GM13977 (cell line): Measurements from ENCODE around the gene FHL2.

Source experiments
- DNase-seq: peaks from one replicate; pipeline ENCODE4 v3.0.0; 2012; ENCODE audit warnings: low spot score
- CTCF ChIP-seq: IDR thresholded peaks from 2 replicates; pipeline ENCODE4 v1.5.1; 2012; ENCODE audit warnings: mild to moderate bottlenecking, control low read depth; ENCODE audit not compliant: insufficient read depth; ENCODE audit errors: extremely low read depth, missing control alignments
- in situ Hi-C: fragments of 300-500 bp; cut with MboI; formaldehyde crosslinking; loops from one replicate; pipeline ENCODE4 v1.12.0; 2022; ENCODE audit warnings: low sequenced_read_pairs, low pct_unique_long_range_greater_than_20kb, mixed read lengths, inconsistent platforms; ENCODE audit not compliant: unreplicated experiment

FHL2 gene

DNA sequence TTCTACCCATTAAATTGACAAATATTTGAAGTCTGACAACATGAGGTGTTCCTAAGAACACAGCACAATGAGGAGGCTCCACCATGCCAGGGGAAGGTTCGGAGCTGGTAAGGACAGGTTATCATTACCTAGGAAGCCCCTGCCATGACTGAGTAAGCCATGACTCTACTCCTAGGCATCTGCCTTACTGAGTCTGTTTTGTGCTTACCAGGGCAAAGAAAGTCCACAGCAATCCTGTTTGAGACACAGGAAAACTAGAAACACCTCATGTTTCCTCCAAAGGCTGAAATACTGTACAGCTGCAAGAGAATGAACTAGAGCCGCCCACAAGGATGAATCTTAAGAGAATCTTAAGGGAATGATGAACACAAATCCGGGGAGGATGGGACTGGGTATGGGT is 80.9 kb downstream of the FHL2 start:
- TF ChIP-seq CTCF = no peak
- no peak for DNase-seq
- in situ Hi-C loops = no loop called here

GRCh38 chr2:105315314-105315713 is 83.5 kb downstream of the FHL2 start:
- in situ Hi-C loops = no loop called here
- TF ChIP-seq CTCF = no peak
- DNase-seq = peak; percentile 38

DNA sequence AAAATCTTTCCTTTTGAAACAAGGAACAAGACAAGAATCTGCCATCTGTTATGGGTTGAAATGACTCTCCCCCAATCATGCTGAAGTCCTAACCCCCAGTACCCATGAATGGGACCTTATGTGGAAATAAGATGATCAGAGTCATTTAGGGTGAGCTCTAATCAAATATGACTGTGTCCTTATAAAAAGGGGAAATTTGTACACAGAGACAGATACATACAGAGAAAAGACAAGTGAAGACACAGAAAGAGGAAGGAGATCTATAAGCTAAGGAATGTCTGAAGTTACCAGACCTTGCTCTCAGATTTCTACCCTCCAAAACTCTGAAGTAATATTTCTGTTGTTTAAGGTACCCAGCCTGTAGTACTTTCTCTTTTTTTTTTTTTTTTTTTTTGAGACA is 85.0 kb downstream of the FHL2 start:
- no peak for DNase-seq
- TF ChIP-seq CTCF = no peak
- in situ Hi-C loops = no loop called here
